ENCODE results near the gene WSB2.

GRCh38 chr12:117985182-117985581, 75.8 kb downstream of the WSB2 start:
- TF ChIP-seq NFYB (IDR thresholded peaks at IDR 0.05; ENCODE audit: extremely low read depth, insufficient read length) (no peak), ARNT (IDR thresholded peaks at IDR 0.05) (no peak), BHLHE40 (IDR thresholded peaks at IDR 0.05; ENCODE audit: low read length) (no peak), EHMT2 (IDR thresholded peaks at IDR 0.05) (no peak), HMG20B (CRISPR knock-in tag; IDR thresholded peaks at IDR 0.05) (no peak), THAP12 (CRISPR knock-in tag; IDR thresholded peaks at IDR 0.05) (no peak), ATF3 (IDR thresholded peaks at IDR 0.05) (no peak), ATF3 (CRISPR knock-in tag; conservative IDR thresholded peaks at IDR 0.05) (no peak), CTCF (IDR thresholded peaks at IDR 0.05 in 2 of 3, conservative IDR thresholded peaks at IDR 0.05 in 1 of 3; ENCODE audit: insufficient read depth in 2 of 3, low read depth in 1 of 3, low read length in 3 of 3) (no peak), SMAD3 (CRISPR knock-in tag; conservative IDR thresholded peaks at IDR 0.05) (no peak), PRDM10 (IDR thresholded peaks at IDR 0.05; ENCODE audit: partially characterized antibody) (no peak), POLR2A (conservative IDR thresholded peaks at IDR 0.05) (no peak), SP2 (IDR thresholded peaks at IDR 0.05; ENCODE audit: extremely low read depth, low read depth, low read length, poor library complexity, severe bottlenecking) (no peak), ZNF133 (CRISPR knock-in tag; IDR thresholded peaks at IDR 0.05) (no peak)

Data from K562 (cell line).